Transverse colon (tissue), 4 donors: ENCODE measurements around the gene LILRA6.

ENCODE experiments used
- CTCF ChIP-seq, 5 experiments: fragments of 200-600 bp in 3 of 5; fragments of 450-650 bp in 2 of 5; sonication (generic) in 3 of 5; IDR thresholded peaks; 1 replicate in 2 of 5; 2 replicates in 3 of 5; pipeline ENCODE4 v1.5.1; 2016 to 2017; ENCODE audit warnings: antibody characterized with exemption in 5 of 5, inconsistent platforms in 3 of 5, mild to moderate bottlenecking in 2 of 5, moderate library complexity in 1 of 5
- POLR2A ChIP-seq: fragments of 450-650 bp; IDR thresholded peaks from one replicate; pipeline ENCODE4 v1.6.1; 2016; ENCODE audit warnings: antibody characterized with exemption, mild to moderate bottlenecking, moderate library complexity
- POLR2AphosphoS5 ChIP-seq, 3 donors: sonication (generic); formaldehyde crosslinking; IDR thresholded peaks; one replicate each; pipeline ENCODE4 v1.6.1; 2016; ENCODE audit warnings: antibody characterized with exemption in 3 of 3

- TF ChIP-seq CTCF (IDR thresholded peaks at IDR 0.05): no peak
- no peak for TF ChIP-seq POLR2A
- no peak for TF ChIP-seq POLR2AphosphoS5 (IDR thresholded peaks at IDR 0.05)
Observed at GRCh38 chr19:54190503-54191010, 52.0 kb downstream of the LILRA6 start.
